ENCODE results near the gene PITPNC1.

Gene PITPNC1

DNA sequence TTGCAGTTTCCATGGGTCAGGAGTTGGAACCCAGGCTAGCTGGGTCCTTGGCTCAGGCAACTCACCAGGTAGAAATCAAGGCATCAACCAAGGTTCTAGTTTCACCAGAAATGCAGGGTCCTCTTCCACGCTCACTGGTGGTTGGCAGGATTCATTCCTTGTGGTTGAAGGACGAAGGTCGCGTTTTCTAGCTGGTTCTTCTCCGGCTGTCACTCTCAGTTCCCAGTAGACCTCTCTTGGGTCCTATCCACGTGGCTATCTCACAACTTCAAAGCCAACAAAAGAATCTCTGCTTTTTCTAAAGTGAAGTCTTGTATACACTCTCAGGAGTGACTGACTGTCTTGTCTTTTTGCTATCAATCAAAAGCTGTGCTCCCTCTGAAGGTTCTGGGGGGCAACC is 194.4 kb downstream of the PITPNC1 start:
- Histone ChIP-seq H3K4me3 (ENCODE audit: low read depth, low read length) (no peak overlapping the region), H2BK120ac (ENCODE audit: insufficient read depth, low read length, poor library complexity) (no peak overlapping the region), H4K91ac (ENCODE audit: low read depth, low read length) (no peak overlapping the region)

DNA sequence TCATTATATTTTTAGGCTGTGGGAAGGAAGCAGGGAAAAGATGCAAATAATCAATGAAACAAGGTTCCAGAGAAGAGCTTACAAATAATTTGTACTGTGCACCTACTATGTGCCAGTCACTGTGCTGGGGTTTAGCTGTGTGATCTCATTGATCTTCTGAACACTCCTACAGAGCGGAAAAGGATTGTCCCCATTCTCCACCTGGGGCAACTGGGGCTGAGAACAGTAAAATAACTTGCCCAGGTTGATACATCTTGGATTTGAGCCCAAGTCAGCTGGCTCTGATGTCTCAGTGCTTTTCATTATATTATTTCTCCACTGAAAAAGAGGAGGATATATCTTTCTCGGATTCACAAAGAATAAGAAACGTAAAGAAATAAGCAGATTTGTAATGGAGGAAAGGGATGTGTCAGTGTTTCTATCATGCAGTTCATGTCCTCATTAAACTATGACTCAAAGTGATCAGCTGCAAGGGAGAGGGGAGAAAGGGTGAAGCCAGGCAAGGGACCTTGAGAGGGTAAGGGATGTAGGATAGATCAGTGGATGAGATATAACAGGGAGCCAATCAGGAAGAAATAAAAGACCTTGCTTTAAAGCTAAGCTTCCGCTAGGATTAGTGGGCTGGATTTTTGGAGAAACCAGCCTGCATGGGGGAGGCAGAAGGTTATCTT is 197.0 kb downstream of the PITPNC1 start:
- Histone ChIP-seq H3K9ac (ENCODE audit: low read length) (no peak overlapping the region), H3K4me2 (ENCODE audit: low read length) (no peak overlapping the region), H3K79me1 (ENCODE audit: low read length) (peaks cover 2% of the 10 kb centered on the region), H3K4me3 (ENCODE audit: low read depth, low read length) (no peak overlapping the region), H3K9me3 (ENCODE audit: insufficient read depth, low read depth, low read length) (no peaks in the 10 kb centered on the region), H3K18ac (ENCODE audit: low read length) (no peak overlapping the region), H2BK5ac (ENCODE audit: low read depth, low read length, poor library complexity) (no peak overlapping the region), H3K36me3 (ENCODE audit: control insufficient read depth in 1 of 2, insufficient read depth in 2 of 2, low read length in 2 of 2) (no peaks in the 10 kb centered on the region), H2AK5ac (ENCODE audit: low read length) (no peak overlapping the region), H3K4me1 (ENCODE audit: control insufficient read depth in 1 of 2, insufficient read depth in 2 of 2, low read length in 2 of 2) (peaks cover 2 to 9% of the 10 kb centered on the region in 2 experiments), H3K27me3 (ENCODE audit: insufficient read depth, low read length) (no peaks in the 10 kb centered on the region), H2BK12ac (ENCODE audit: low read length) (no peak overlapping the region), H2BK120ac (ENCODE audit: insufficient read depth, low read length, poor library complexity) (no peak overlapping the region), H4K8ac (ENCODE audit: low read depth, low read length) (no peak overlapping the region), H4K12ac (ENCODE audit: low read depth, low read length) (no peak overlapping the region), H4K91ac (ENCODE audit: low read depth, low read length) (no peak overlapping the region), H3K79me2 (ENCODE audit: control insufficient read depth, insufficient read depth, low read length, poor library complexity) (no peaks in the 10 kb centered on the region), H3K27ac (ENCODE audit: low read depth, low read length) (no peak overlapping the region), H3K4ac (ENCODE audit: low read depth, low read length) (no peak overlapping the region), H2AFZ (ENCODE audit: insufficient read depth, low read length, poor library complexity) (no peak overlapping the region), H3K14ac (ENCODE audit: low read length) (no peak overlapping the region), H3K23ac (ENCODE audit: low read length) (no peak overlapping the region)
- no peak for DNase-seq
- WGBS (ENCODE audit: extremely low coverage, insufficient coverage, insufficient read length), result no CpG with 5 or more reads among the region's 4 CpGs

More for the DNA sequence above, 194.4 kb downstream of the PITPNC1 start:
- H2AFZ ChIP-seq (ENCODE audit: insufficient read depth, low read length, poor library complexity), result no peak overlapping the region
- no peak overlapping the region for H3K18ac ChIP-seq (ENCODE audit: low read length)
- H3K79me2 ChIP-seq (ENCODE audit: control insufficient read depth, insufficient read depth, low read length, poor library complexity), result no peaks in the 10 kb centered on the region
- H3K23ac ChIP-seq (ENCODE audit: low read length), result no peak overlapping the region
- peaks cover 2 to 3% of the 10 kb centered on the region in 2 experiments for H3K4me1 ChIP-seq (ENCODE audit: control insufficient read depth in 1 of 2, insufficient read depth in 2 of 2, low read length in 2 of 2)
- H3K14ac ChIP-seq (ENCODE audit: low read length), result no peak overlapping the region
- H3K4ac ChIP-seq (ENCODE audit: low read depth, low read length), result no peak overlapping the region
- peaks cover 2% of the 10 kb centered on the region for H3K79me1 ChIP-seq (ENCODE audit: low read length)
- no peaks in the 10 kb centered on the region for H3K27me3 ChIP-seq (ENCODE audit: insufficient read depth, low read length)
- DNase-seq, result no peak
- H2AK5ac ChIP-seq (ENCODE audit: low read length), result no peak overlapping the region
- no peak overlapping the region for H3K27ac ChIP-seq (ENCODE audit: low read depth, low read length)
- H3K9ac ChIP-seq (ENCODE audit: low read length), result no peak overlapping the region
- no CpG with 5 or more reads among the region's 6 CpGs for WGBS (ENCODE audit: extremely low coverage, insufficient coverage, insufficient read length)
- no peak overlapping the region for H2BK5ac ChIP-seq (ENCODE audit: low read depth, low read length, poor library complexity)
- H3K4me2 ChIP-seq (ENCODE audit: low read length), result no peak overlapping the region
- no peaks in the 10 kb centered on the region for H3K9me3 ChIP-seq (ENCODE audit: insufficient read depth, low read depth, low read length)
- H2BK12ac ChIP-seq (ENCODE audit: low read length), result no peak overlapping the region
- no peaks in the 10 kb centered on the region for H3K36me3 ChIP-seq (ENCODE audit: control insufficient read depth in 1 of 2, insufficient read depth in 2 of 2, low read length in 2 of 2)
- no peak overlapping the region for H4K8ac ChIP-seq (ENCODE audit: low read depth, low read length)
- H4K12ac ChIP-seq (ENCODE audit: low read depth, low read length), result no peak overlapping the region

DNA sequence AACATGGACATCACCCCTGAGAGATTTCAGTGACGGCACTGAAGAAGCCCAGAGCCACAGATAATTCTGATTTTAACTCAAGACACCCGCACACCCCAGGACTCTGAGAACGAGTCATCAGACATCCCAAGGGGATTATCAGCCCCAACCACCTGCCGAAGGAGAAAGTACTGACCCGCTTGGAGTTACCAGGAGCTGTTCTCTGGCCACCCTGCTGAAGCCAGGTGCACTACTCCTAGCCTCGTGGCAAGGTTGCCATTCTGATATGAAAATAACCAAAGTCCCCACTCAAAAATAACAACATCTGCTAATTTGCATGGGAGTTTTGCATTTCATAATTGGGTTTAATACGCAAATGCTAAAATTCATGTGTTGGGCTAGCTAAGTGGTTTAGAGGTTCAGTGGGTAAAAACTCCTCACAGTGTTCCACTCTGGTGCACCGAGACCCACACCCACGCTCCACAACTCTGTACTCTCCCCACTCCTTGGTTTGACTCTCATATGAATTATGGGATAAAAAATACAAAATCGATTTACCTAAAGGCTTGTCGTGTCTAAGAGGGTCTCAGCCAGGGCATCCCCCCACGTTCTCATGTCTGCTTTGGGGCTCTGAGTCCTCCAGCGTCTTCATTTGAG is 197.7 kb downstream of the PITPNC1 start:
- no peak overlapping the region for H3K4me3 ChIP-seq (ENCODE audit: low read depth, low read length)
- WGBS (ENCODE audit: extremely low coverage, insufficient coverage, insufficient read length), result no CpG with 5 or more reads among the region's 13 CpGs

DNA sequence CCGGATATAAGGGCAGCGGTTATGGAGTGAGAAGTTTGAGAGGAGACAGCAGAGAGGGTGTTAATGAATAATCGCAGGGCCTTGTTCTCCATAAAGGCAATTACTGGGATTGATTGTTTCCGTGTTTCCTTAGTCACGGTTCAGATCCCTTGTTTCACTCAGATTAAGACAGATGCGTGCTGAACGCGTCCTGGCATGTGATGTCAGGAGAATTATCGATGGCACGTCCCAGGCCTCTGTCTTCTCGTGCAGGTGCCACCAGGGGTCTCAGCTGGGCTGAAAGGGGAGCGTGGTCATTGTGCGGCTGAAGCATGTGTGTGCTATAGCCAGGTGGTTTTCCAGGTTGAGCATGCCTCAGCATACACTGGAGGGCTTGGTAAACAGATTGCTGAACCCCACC is 198.2 kb downstream of the PITPNC1 start:
- no peaks in the 10 kb centered on the region for H3K36me3 ChIP-seq (ENCODE audit: control insufficient read depth in 1 of 2, insufficient read depth in 2 of 2, low read length in 2 of 2)
- no CpG with 5 or more reads among the region's 13 CpGs for WGBS (ENCODE audit: extremely low coverage, insufficient coverage, insufficient read length)
- H4K12ac ChIP-seq (ENCODE audit: low read depth, low read length), result no peak overlapping the region
- DNase-seq, result no peak
- no peaks in the 10 kb centered on the region for H3K79me2 ChIP-seq (ENCODE audit: control insufficient read depth, insufficient read depth, low read length, poor library complexity)
- no peak overlapping the region for H3K9ac ChIP-seq (ENCODE audit: low read length)
- no peak overlapping the region for H2BK120ac ChIP-seq (ENCODE audit: insufficient read depth, low read length, poor library complexity)
- H2BK5ac ChIP-seq (ENCODE audit: low read depth, low read length, poor library complexity), result no peak overlapping the region
- H2AFZ ChIP-seq (ENCODE audit: insufficient read depth, low read length, poor library complexity), result no peak overlapping the region
- no peak overlapping the region for H3K14ac ChIP-seq (ENCODE audit: low read length)
- H3K4me2 ChIP-seq (ENCODE audit: low read length), result no peak overlapping the region
- H3K79me1 ChIP-seq (ENCODE audit: low read length), result no peaks in the 10 kb centered on the region
- H4K91ac ChIP-seq (ENCODE audit: low read depth, low read length), result no peak overlapping the region
- H3K27ac ChIP-seq (ENCODE audit: low read depth, low read length), result no peak overlapping the region
- no peaks in the 10 kb centered on the region for H3K27me3 ChIP-seq (ENCODE audit: insufficient read depth, low read length)
- H3K23ac ChIP-seq (ENCODE audit: low read length), result no peak overlapping the region
- H3K18ac ChIP-seq (ENCODE audit: low read length), result no peak overlapping the region
- H3K9me3 ChIP-seq (ENCODE audit: insufficient read depth, low read depth, low read length), result no peaks in the 10 kb centered on the region
- H4K8ac ChIP-seq (ENCODE audit: low read depth, low read length), result no peak overlapping the region
- peaks cover 0 to 6% of the 10 kb centered on the region in 2 experiments for H3K4me1 ChIP-seq (ENCODE audit: control insufficient read depth in 1 of 2, insufficient read depth in 2 of 2, low read length in 2 of 2)
- H3K4ac ChIP-seq (ENCODE audit: low read depth, low read length), result no peak overlapping the region
- no peak overlapping the region for H2AK5ac ChIP-seq (ENCODE audit: low read length)
- H3K4me3 ChIP-seq (ENCODE audit: low read depth, low read length), result no peak overlapping the region
- no peak overlapping the region for H2BK12ac ChIP-seq (ENCODE audit: low read length)

More for the DNA sequence above, 197.7 kb downstream of the PITPNC1 start:
- Histone ChIP-seq H3K79me1 (ENCODE audit: low read length) (peaks cover 2% of the 10 kb centered on the region), H2BK120ac (ENCODE audit: insufficient read depth, low read length, poor library complexity) (no peak overlapping the region), H3K27me3 (ENCODE audit: insufficient read depth, low read length) (no peaks in the 10 kb centered on the region), H3K4ac (ENCODE audit: low read depth, low read length) (no peak overlapping the region), H4K91ac (ENCODE audit: low read depth, low read length) (no peak overlapping the region), H3K18ac (ENCODE audit: low read length) (no peak overlapping the region), H3K23ac (ENCODE audit: low read length) (no peak overlapping the region), H4K8ac (ENCODE audit: low read depth, low read length) (no peak overlapping the region), H3K9me3 (ENCODE audit: insufficient read depth, low read depth, low read length) (no peaks in the 10 kb centered on the region), H2BK12ac (ENCODE audit: low read length) (no peak overlapping the region), H4K12ac (ENCODE audit: low read depth, low read length) (no peak overlapping the region), H2AFZ (ENCODE audit: insufficient read depth, low read length, poor library complexity) (no peak overlapping the region), H3K27ac (ENCODE audit: low read depth, low read length) (no peak overlapping the region), H3K4me2 (ENCODE audit: low read length) (no peak overlapping the region), H2AK5ac (ENCODE audit: low read length) (no peak overlapping the region), H3K79me2 (ENCODE audit: control insufficient read depth, insufficient read depth, low read length, poor library complexity) (no peaks in the 10 kb centered on the region), H3K9ac (ENCODE audit: low read length) (no peak overlapping the region), H2BK5ac (ENCODE audit: low read depth, low read length, poor library complexity) (no peak overlapping the region), H3K4me1 (ENCODE audit: control insufficient read depth in 1 of 2, insufficient read depth in 2 of 2, low read length in 2 of 2) (peaks cover 2 to 9% of the 10 kb centered on the region in 2 experiments), H3K14ac (ENCODE audit: low read length) (no peak overlapping the region), H3K36me3 (ENCODE audit: control insufficient read depth in 1 of 2, insufficient read depth in 2 of 2, low read length in 2 of 2) (no peaks in the 10 kb centered on the region)
- no peak for DNase-seq
